Head of caudate nucleus (tissue), 42 donors: ENCODE results near the gene INPP4A.

Experiments used
- DNase-seq, 42 donors: peaks; one replicate each; pipeline versions ENCODE4 v3.0.0 to v3.0.0-alpha.2; 2020 to 2021; ENCODE audit warnings: mixed read lengths in 7 of 42
- intact Hi-C: fragments of 100-400 bp; cut with DNase I; formaldehyde crosslinking; loops from one replicate; pipeline ENCODE4 v1.15.0; 2022

INPP4A gene

DNA sequence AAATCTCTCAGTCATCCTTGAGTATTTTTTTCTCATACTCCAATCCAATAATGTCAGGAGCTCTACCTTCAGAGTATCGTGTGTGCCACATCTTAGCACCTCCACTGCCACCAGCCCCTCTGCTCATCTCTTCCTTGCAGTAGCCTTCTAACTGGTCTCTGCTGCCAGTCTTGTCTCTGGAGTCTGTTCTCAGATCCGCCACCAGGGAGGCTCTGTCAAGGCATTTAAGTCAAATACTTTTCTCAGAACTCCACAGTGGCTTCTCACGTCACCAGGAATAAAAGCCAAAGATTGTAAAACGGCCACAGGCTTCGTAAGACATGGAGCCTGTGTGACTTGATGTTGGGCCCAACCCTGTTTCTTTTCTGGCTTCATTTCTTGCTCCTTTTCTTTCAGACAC, 170.8 kb downstream of the INPP4A start:
- intact Hi-C loops: no loop called here
- no peak for DNase-seq

DNA sequence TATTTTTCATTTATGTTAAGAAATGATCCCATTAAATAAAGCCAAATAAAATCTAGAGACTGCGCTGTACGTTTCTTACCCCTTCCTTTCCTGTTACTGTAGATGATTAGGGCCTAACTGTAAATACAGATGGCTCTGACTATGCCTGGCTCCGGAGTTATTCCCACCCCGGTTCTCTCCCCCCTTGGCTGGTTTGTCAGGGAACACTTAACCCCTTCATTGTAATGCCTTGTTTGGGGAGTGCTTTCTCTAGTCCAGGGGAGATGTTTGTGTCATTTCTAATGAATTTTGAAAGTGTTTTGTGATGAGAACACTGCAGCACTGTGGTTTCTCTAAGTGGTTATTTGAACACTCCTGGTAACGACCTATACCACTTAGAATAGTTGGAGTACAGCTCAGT, 172.5 kb downstream of the INPP4A start:
- no peak for DNase-seq
- intact Hi-C loops: no loop called here

DNA sequence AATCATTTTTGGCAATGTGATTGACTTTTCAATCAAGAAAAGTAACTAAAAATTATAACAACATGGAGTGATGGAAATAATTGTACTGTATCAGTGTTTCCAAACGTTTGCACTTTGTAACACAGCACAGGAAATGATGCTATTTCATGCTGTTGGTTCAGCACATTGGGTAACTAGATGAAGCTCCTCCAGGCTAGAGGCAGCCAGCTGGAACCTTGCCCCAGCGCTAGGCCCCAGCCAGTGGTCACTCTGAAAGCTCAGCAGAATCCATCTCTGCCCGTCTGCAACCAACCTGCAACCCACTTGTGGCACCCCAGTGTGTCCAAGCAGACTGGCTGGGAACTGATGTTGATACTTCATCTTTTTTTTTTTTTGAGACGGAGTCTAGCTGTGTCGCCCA, 179.0 kb downstream of the INPP4A start:
- DNase-seq: peak in 19 of 42 donors; percentile 13 to 70 (median 36)
- intact Hi-C loops: no loop called here

DNA sequence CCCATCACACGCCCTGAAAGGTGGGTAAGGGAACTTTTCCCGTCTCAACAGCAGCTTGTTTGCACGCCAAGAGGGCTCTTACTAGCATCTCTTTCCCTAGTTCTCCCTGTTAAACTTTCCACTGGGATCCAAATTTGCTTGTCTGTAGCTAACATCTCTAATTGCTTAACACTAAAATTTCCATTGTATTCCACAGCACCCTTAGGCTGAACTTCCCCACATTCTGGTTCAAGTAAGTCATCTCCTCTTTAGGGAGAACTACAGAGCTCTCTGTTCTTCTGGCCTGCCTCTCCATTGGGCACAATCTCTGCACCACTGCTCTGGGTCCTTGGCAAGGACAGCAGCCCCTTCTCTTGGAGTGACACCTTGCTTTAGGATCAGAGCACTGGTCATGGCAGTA, 187.7 kb downstream of the INPP4A start:
- DNase-seq: no peak
- intact Hi-C loops: no loop called here

DNA sequence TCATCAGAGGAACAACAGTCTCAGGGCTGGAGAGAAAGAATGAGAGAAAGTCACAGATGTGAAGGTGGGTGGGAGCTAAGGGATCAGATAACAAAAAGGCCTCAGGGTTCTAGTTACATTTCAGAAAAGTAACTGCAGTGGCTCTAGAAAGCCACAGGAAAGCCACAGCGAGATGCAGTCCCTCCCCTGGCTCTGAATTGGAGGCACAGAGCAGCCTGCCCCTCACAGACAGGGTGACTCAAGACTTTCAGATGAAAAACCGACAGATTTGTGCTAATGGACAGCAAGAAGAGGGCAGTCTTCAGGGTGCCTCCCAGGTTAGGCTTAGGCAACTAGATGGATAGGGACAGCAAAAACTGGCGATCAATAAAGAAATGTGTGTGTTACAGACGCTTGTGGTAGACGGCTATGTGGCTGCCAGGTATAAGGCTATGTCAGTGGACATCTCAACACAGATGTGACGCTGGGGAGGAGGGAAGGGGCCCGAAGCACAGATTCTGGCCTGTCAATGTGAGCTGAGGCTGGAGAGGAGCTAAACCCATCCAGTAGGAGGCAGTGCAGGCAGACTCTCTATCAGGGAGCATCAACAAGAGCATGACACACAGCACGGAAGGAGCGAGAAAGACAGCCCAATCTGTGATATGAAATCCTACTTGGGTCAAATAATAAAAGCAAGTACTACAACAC, 189.9 kb downstream of the INPP4A start:
- no peak for DNase-seq
- intact Hi-C loops: no loop called here

DNA sequence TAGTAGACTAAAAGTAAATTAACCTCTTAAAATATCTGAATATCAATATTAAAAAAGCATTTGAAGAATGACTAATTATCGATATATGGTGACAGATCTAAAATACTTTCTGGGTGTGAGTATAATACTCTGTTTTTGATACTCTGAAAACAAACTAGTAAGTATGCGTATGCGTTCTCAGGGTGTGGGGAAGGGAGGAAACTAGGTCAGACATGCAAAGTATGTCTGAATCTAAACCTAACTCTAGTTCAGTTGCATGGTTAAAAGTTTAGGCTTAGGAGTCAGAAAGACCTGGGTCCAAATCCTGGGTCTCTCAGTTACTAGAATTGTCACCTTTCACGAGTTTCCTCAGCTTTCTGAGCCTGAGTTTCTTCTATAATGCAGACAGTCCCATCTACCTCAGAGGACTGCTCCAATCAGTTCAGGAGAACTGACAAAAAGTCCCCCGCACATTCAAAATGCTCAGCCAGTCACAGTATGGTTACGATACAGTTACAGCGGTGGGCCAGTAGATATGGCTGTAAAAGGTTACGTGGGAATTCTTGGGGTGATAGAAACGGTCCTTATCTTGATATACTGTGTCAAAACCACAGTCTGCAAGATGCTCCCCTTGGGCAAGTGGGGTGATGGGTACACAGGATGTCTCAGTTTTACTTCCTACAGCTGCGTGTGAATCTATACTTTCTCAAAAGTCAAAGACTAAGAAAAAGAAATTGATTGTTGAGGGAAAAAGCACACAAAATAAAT, 192.9 kb downstream of the INPP4A start:
- DNase-seq: no peak

DNA sequence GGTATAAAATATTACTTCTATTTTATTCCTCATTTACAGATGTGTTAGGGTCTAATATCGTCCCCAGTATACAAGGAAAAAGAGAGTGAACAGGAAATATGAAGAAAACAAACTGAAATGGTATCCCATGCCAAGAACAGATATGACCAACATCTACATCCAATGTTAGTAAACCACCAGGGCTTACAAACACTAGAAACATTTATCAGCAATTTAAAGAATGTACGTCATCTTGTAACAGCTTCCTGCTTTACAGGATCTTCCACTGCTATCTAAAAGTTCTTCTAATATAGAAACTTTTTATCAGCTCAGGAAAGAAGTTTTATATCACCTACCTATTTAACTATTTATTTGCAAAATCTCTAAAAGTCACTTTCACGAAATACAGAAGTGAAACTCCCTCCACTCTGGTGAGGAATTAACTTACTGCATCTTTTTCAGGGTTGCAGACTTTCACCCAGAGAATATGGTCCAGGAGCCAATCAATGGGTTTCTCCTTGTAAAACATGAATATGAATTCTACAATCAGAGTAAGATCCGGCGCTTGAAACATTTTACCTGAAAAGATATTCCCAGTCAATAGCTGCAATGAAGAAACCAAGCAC, 198.9 kb downstream of the INPP4A start:
- intact Hi-C loops: no loop called here
- no peak for DNase-seq

More for the DNA sequence above, 192.9 kb downstream of the INPP4A start:
- intact Hi-C loops: no loop called here
